GM20431 (cell line): ENCODE measurements around the gene ZNF521.
"Not testable (repeated sequence)": the region's sequence is repeated elsewhere in the genome, so short reads cannot be mapped to it uniquely, and the experiment has no call there.

ENCODE experiments used
- in situ Hi-C: fragments of 300-500 bp; cut with MseI, MboI; formaldehyde crosslinking; loops from one replicate; pipeline ENCODE4 v1.15.0; 2020; ENCODE audit warnings: low sequenced_read_pairs; ENCODE audit not compliant: unreplicated experiment

ZNF521 gene

DNA sequence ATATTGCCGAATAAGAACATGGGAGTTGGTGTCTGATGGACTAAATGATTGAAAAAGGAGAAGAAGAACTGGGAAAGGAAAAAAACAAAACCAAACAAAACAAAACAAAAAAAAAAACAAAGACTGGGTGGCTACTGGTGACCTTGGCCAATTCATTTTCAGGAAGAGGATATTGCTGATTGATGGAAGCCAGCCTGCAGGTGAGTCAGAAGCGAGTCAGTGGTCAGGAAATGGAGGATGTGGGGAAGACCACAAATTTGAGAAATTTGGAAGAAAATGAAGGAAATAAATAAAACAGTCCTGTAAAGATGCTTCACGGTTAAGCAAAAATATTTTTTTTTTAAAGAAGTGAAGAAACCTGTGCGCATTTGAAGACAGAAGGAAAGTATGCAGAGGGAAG is 296.9 kb downstream of the ZNF521 start:
- in situ Hi-C loops = no loop called here

GRCh38 chr18:25053466-25053865 is 298.5 kb downstream of the ZNF521 start:
- in situ Hi-C loops = no loop called here

DNA sequence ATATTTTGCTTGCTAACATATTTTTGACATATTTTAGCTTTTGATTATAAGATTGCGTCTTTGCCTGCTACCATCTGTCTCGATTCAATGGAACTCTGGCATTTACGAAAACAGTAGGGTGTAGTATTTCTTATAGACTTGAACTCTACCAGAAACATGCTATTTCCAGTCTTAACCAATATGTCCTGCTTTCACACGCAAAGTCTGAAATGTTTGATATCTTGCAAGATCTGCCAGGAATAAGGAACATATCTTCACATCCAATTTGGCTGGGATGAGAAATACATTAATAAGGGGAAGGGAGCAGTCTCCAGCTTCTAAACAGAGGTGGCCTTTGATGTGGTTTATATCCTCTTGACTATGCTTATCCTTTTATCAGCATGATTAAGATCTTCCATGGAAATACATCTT is 299.4 kb downstream of the ZNF521 start:
- in situ Hi-C loops = no loop called here

DNA sequence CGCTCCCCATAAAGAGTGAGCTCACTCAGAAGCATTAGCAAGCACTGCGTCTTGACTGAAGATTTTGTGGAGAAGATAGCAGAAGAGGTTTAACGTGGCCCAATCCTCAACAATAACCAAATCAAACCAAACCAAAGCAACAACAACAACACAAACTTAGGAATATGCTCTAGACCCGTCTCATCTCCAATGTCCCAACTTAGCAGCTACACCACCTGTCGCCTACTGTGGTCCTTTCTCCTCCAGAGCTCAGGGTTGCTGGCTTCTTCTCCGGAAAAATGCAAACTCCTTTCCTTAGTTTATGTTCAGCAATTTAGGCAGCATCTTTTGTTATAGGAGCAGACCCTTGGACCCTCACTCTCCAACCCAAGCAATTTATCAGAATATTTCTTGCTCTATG is 301.4 kb downstream of the ZNF521 start:
- in situ Hi-C loops = no loop called here

DNA sequence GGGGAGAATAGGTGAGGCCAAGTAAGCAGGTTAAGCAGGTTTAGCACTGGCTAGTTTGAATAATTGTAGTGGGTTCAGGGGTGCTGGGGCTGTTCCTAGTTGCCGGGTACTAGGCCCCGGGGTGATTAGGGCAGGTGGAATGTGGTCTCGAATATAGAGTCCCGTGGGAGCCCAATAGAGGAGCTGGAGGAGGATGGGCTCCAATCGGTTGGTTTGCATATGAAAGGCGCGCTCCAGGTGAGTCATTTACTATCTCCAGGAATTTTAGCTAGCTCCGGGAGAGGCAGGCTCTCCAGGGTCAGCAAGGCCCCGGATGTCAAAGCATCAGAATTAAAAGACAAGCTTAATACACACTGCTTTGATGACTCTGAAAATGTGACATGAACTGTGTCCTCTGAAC is 304.0 kb downstream of the ZNF521 start:
- in situ Hi-C loops = no loop called here

- in situ Hi-C loops = no loop called here
Observed at GRCh38 chr18:25047421-25047820, 304.5 kb downstream of the ZNF521 start.

GRCh38 chr18:25044694-25045093 is 307.3 kb downstream of the ZNF521 start:
- in situ Hi-C loops = no loop called here

GRCh38 chr18:25043104-25043503 is 308.9 kb downstream of the ZNF521 start:
- in situ Hi-C loops = no loop called here

DNA sequence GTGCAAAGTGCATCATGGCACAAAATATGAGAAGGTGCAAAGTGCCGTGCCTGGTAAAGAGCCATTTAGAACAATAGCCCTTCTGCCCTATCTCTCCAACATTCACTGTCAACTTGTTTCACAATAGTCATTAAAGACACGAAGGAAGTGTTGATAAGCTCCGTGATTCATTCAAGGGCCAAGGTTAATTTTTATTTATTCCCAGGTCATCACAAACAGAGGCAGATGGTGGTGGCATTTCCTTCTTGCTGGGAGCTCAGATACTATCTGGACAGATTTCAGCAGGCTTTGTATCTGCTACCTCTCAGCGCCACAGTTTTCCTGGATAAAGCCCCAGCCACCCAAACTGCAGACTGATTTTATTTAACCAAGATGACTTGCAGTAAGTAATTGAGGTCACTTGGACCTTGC is 309.3 kb downstream of the ZNF521 start:
- in situ Hi-C loops = no loop called here

DNA sequence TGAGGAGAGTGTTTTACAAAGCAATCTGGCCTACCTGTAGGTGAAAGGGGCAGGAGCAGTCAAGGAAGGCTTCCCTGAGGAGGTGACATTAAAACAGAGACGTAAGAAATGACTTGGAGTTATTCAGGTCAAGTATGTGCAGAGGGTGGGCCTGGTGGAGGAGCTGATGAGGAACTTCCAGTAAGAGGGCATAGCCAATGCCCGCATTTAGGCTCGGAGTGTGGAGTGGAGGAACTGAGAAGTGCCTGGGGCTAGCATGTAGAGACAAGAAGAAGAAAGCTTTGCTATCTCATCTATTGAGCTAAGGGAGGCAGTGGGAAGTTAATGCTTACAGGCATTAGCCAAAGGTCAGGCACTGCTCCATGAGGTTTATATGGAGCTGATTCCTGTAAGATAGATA is 312.2 kb downstream of the ZNF521 start:
- in situ Hi-C loops = no loop called here

- in situ Hi-C loops = no loop called here
Observed at GRCh38 chr18:25038261-25038660, 313.7 kb downstream of the ZNF521 start.

GRCh38 chr18:25033747-25034471 is 318.1 kb downstream of the ZNF521 start:
- in situ Hi-C loops = no loop called here

DNA sequence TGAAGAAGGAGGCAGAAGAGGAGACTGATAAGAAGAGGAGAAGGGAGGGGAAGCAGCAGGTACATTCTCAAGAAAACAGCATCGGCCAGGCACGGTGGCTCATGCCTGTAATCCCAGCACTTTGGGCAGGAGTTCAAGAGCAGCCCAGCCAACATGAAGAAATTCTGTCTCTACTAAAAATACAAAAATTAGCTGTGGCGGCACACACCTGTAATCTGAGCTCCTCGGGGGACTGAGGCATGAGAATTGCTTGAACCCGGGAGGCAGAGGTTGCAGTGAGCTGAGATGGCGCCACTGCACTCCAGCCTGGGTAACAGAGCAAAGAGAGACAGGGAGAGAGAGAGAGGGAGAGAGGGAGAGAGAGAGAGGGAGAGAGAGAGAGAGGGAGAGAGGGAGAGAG is 318.8 kb downstream of the ZNF521 start:
- in situ Hi-C loops = not testable (repeated sequence)

DNA sequence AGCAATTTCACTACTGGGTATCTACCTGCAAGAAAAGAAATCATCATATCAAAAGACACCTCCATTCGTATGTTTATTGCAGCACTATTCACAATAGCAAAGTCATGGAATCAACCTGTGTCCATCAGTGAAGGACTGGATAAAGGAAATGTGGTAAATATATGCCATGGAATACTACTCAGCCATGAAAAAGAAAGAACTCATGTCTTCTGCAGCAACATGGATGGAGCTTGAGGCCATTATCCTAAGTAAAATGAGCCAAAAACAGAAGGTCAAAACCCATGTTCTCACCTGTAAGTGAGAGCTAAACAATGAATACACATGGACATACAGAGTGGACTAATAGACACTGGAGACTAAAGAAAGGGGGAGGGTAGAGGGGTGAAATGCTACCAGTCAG is 322.2 kb downstream of the ZNF521 start:
- in situ Hi-C loops = no loop called here

DNA sequence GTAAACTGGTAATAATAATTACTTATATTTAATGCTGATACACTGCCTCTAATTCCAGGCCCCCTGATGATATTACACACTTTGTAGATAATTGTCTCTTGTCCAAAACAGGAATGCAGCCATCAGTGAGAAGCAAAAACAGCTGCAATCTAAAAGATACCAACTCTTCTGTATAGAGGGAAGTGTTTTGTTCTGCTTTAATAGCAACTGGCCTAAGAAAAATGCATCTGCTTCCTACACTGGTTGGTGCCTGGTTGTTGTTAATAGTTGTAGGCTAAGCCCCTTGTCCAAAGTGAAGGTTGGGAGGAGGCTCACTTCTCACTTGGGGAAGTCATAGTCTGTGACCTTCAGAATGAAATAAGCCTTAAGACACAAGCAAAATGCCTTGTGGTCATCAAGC is 332.0 kb downstream of the ZNF521 start:
- in situ Hi-C loops = no loop called here

- in situ Hi-C loops = no loop called here
Observed at GRCh38 chr18:25019086-25019860, 332.7 kb downstream of the ZNF521 start.

DNA sequence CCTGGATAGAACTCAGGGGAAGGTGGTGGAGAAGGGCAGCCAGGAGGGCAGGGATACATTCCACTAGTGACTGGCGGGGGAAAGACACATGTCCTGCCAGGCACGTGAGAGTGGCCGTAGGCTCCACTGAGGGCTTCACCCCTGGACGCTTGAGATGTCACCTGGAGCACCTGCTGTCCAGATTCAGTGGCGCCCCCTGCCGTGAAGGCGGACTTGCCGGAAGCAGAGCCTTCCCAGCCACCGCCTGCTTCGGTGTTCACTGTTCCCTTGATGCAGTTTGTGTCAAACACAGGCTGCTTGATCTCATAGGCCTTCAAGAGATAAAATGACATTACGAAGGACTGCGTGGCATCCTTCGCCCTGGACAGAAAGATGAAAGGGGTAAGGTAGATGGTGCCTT is 335.3 kb downstream of the ZNF521 start:
- in situ Hi-C loops = no loop called here

- in situ Hi-C loops = no loop called here
Observed at GRCh38 chr18:25016181-25016580, 335.8 kb downstream of the ZNF521 start.
